Stomach (tissue), 4 donors: ENCODE measurements around the gene ADAM19.

ENCODE experiments used
- CTCF ChIP-seq, 7 experiments: fragments of 450-650 bp in 4 of 7; fragments of 200-600 bp in 3 of 7; sonication (generic) in 3 of 7; IDR thresholded peaks; one replicate each; pipeline ENCODE4 v1.5.1; 2016 to 2019; ENCODE audit warnings: antibody characterized with exemption in 7 of 7, control low read depth in 2 of 7, mild to moderate bottlenecking in 1 of 7
- EP300 ChIP-seq: sonication (generic); formaldehyde crosslinking; IDR thresholded peaks from one replicate; pipeline ENCODE4 v1.6.1; 2017; ENCODE audit warnings: antibody characterized with exemption
- POLR2A ChIP-seq, 4 donors: fragments of 450-650 bp; IDR thresholded peaks; one replicate each; pipeline ENCODE4 v1.6.1; 2016; ENCODE audit warnings: antibody characterized with exemption in 4 of 4, control low read depth in 2 of 4, mild to moderate bottlenecking in 1 of 4, moderate library complexity in 1 of 4

DNA sequence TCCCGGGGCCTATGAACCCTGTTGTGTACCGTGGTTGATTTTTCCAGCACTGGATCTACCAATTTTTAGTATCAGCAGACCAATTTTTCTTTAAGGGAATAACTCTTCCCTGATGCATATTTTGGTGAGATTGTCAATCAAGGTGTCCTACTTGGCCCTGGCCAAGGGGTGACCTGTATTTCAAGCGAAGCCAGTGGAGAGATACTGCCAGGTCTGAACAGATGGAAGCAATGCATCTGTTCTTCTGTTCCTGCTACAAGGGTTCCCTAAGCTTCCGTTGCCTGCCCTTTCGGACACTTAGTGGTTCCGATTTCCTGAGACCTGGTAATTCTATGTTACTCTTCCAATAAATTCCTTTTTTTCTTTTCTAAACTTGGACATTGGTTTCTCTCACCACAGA lies 37.3 kb downstream of the ADAM19 start:
- TF ChIP-seq POLR2A (IDR thresholded peaks at IDR 0.05) (no peak), CTCF (IDR thresholded peaks at IDR 0.05) (no peak), EP300 (no peak)
